SK-N-SH (cell line): ENCODE measurements around the gene TSPAN32. TPM values are rescaled to one million over a fixed set of nuclear protein-coding genes. Genes with fewer than 3 reads are reported as not detected.

Experiments used
- CTCF ChIA-PET: fragments of 300-600, 350-600 bp; formaldehyde crosslinking; extraction: SDS; loops from one replicate; lab custom pipeline; 2021; lab: Yijun Ruan, JAX
- POLR2A ChIA-PET: fragments of 350-600 bp; sonication (Branson Sonifier 250); formaldehyde crosslinking; extraction: SDS; loops from one replicate; lab custom pipeline; 2020; ENCODE audit warnings: antibody characterized with exemption, inconsistent platforms; lab: Yijun Ruan, JAX
- DNase-seq: peaks from one replicate; pipeline ENCODE4 v3.0.0; 2012
- H2AFZ ChIP-seq: fragments of 200-600 bp; sonication (generic); 2 replicates; pipeline ENCODE4 v1.8.1; 2016; ENCODE audit warnings: antibody characterized with exemption, mild to moderate bottlenecking, low read depth
- H3F3A ChIP-seq: fragments of 200-600 bp; sonication (generic); replicated peaks from 2 replicates; pipeline ENCODE3; 2016; ENCODE audit warnings: antibody characterized with exemption, mild to moderate bottlenecking; ENCODE audit not compliant: insufficient read depth
- H3K27ac ChIP-seq, 2 experiments: fragments of 200-500 bp in 1 of 2; fragments of 200-600 bp in 1 of 2; sonication (Bioruptor generic) in 1 of 2; sonication (generic), shearing (Covaris generic) in 1 of 2; 2 replicates each; pipeline versions ENCODE4 v1.5.1 to v1.6.1; 2014 to 2016; ENCODE audit warnings: low read depth in 2 of 2, inconsistent platforms in 1 of 2, low read length in 1 of 2, mild to moderate bottlenecking in 1 of 2, mixed read lengths in 1 of 2
- H3K27me3 ChIP-seq: fragments of 200-600 bp; sonication (generic), shearing (Covaris generic); 2 replicates; pipeline ENCODE4 v1.6.1; 2016; ENCODE audit warnings: mixed run types; ENCODE audit not compliant: insufficient read depth
- H3K36me3 ChIP-seq, 2 experiments: fragments of 200-500 bp in 1 of 2; fragments of 200-600 bp in 1 of 2; sonication (Bioruptor generic) in 1 of 2; sonication (generic) in 1 of 2; replicated peaks in 1 of 2; 2 replicates each; pipeline versions ENCODE3 to v1.5.1; 2014 to 2016; ENCODE audit warnings: low read length in 1 of 2, mild to moderate bottlenecking in 1 of 2; ENCODE audit not compliant: insufficient read depth in 2 of 2, control insufficient read depth in 1 of 2
- H3K4me1 ChIP-seq, 2 experiments: fragments of 200-500 bp in 1 of 2; fragments of 200-600 bp in 1 of 2; sonication (Bioruptor generic) in 1 of 2; sonication (generic), shearing (Covaris generic) in 1 of 2; 2 replicates each; pipeline versions ENCODE4 v1.5.1 to v1.6.1; 2014 to 2016; ENCODE audit warnings: low read depth in 1 of 2, low read length in 1 of 2, mixed run types in 1 of 2; ENCODE audit not compliant: insufficient read depth in 2 of 2, control insufficient read depth in 1 of 2
- H3K4me2 ChIP-seq: fragments of 200-600 bp; sonication (generic), shearing (Covaris generic); 2 replicates; pipeline ENCODE4 v1.6.1; 2017; ENCODE audit warnings: mixed run types
- H3K4me3 ChIP-seq, 2 experiments: fragments of 200-500 bp in 1 of 2; fragments of 200-600 bp in 1 of 2; sonication (Bioruptor generic) in 1 of 2; sonication (generic), shearing (Covaris generic) in 1 of 2; 2 replicates each; pipeline versions ENCODE4 v1.5.1 to v1.8.1; 2014 to 2016; ENCODE audit warnings: low read depth in 2 of 2, inconsistent platforms in 1 of 2, low read length in 1 of 2, mild to moderate bottlenecking in 1 of 2, mixed read lengths in 1 of 2, moderate library complexity in 1 of 2
- H3K79me2 ChIP-seq: fragments of 200-600 bp; sonication (generic); 2 replicates; pipeline ENCODE4 v1.8.1; 2017; ENCODE audit warnings: mild to moderate bottlenecking; ENCODE audit not compliant: insufficient read depth
- H3K9ac ChIP-seq: fragments of 200-600 bp; sonication (generic); 2 replicates; pipeline ENCODE4 v1.6.1; 2017; ENCODE audit warnings: mixed run types
- H3K9me2 ChIP-seq: fragments of 200-600 bp; sonication (generic); 2 replicates; pipeline ENCODE4 v1.6.1; 2017; ENCODE audit warnings: mixed run types
- H3K9me3 ChIP-seq: fragments of 200-600 bp; sonication (generic); 2 replicates; pipeline ENCODE4 v1.6.1; 2017; ENCODE audit warnings: mixed run types, mild to moderate bottlenecking, moderate library complexity
- H4K20me1 ChIP-seq: fragments of 200-600 bp; sonication (generic); 2 replicates; pipeline ENCODE4 v1.6.1; 2017; ENCODE audit warnings: mild to moderate bottlenecking, mixed run types; ENCODE audit not compliant: insufficient read depth
- CTCF ChIP-seq: fragments of 200-600 bp; sonication (generic); IDR thresholded peaks from 2 replicates; pipeline ENCODE4 v1.6.1; 2017; ENCODE audit warnings: antibody characterized with exemption, mild to moderate bottlenecking, moderate library complexity
- ELF1 ChIP-seq: IDR thresholded peaks from 2 replicates; pipeline ENCODE4 v1.4.0; 2012
- FOSL2 ChIP-seq: IDR thresholded peaks from 2 replicates; pipeline ENCODE4 v1.4.0; 2012; ENCODE audit warnings: low read depth, mild to moderate bottlenecking, moderate library complexity, borderline replicate concordance
- FOXJ3 ChIP-seq: sonication (generic); formaldehyde crosslinking; IDR thresholded peaks from 2 replicates; pipeline ENCODE4 v1.5.1; 2020; ENCODE audit warnings: mild to moderate bottlenecking, missing genetic modification reagents
- FOXM1 ChIP-seq: IDR thresholded peaks from 2 replicates; pipeline ENCODE4 v1.4.0; 2012; ENCODE audit warnings: low read depth, mild to moderate bottlenecking
- GABPA ChIP-seq: IDR thresholded peaks from 2 replicates; pipeline ENCODE4 v1.4.0; 2012; ENCODE audit warnings: low read depth, mild to moderate bottlenecking
- GATA2 ChIP-seq: sonication (generic); formaldehyde crosslinking; IDR thresholded peaks from 2 replicates; pipeline ENCODE4 v1.5.0; 2020; ENCODE audit warnings: mild to moderate bottlenecking, missing genetic modification reagents
- MEF2A ChIP-seq: IDR thresholded peaks from 2 replicates; pipeline ENCODE4 v1.4.0; 2012; ENCODE audit warnings: low read depth, borderline replicate concordance
- MXI1 ChIP-seq: IDR thresholded peaks from 2 replicates; pipeline ENCODE4 v1.6.1; 2012; ENCODE audit warnings: mild to moderate bottlenecking, low read depth, low read length, improper control_type of control experiment
- NFIC ChIP-seq: IDR thresholded peaks from 2 replicates; pipeline ENCODE4 v1.4.0; 2012; ENCODE audit warnings: borderline replicate concordance
- NRF1 ChIP-seq: IDR thresholded peaks from 2 replicates; pipeline ENCODE4 v1.6.1; 2012; ENCODE audit warnings: low read depth, mild to moderate bottlenecking, low read length
- SMC3 ChIP-seq: IDR thresholded peaks from 2 replicates; pipeline ENCODE4 v1.6.1; 2012; ENCODE audit warnings: low read depth, low read length, improper control_type of control experiment
- TAF1 ChIP-seq: IDR thresholded peaks from 2 replicates; pipeline ENCODE4 v1.6.1; 2012; ENCODE audit warnings: low read depth, mild to moderate bottlenecking, low read length, moderate library complexity, borderline replicate concordance
- TCF12 ChIP-seq: IDR thresholded peaks from 2 replicates; pipeline ENCODE4 v1.4.0; 2012
- USF1 ChIP-seq: IDR thresholded peaks from 2 replicates; pipeline ENCODE4 v1.4.0; 2012; ENCODE audit warnings: low read depth, borderline replicate concordance
- YY1 ChIP-seq: IDR thresholded peaks from 2 replicates; pipeline ENCODE4 v1.4.0; 2012; ENCODE audit warnings: low read depth, mild to moderate bottlenecking
- WGBS: methylation state at CpG from one replicate; pipeline ENCODE4 v1.1.6; 2017; ENCODE audit warnings: low lambda C conversion rate; 5-methylcytosine and 5-hydroxymethylcytosine counted together
- polyA plus RNA-seq, 3 experiments: library from polyadenylated mRNA; depleted of rRNA; stranded (reverse); fragments of >200 nt; gene quantifications; 2 replicates each; pipeline ENCODE4 v1.2.3, GENCODE V29; 2012
- TF ChIP-seq, protein P1 (sequence below): IDR thresholded peaks from 2 replicates; pipeline ENCODE4 v1.6.1; 2012; ENCODE audit warnings: mild to moderate bottlenecking, low read depth, low read length, moderate library complexity
- TF ChIP-seq, protein P2 (sequence below): fragments of 150-350 bp; IDR thresholded peaks from 2 replicates; pipeline ENCODE4 v1.6.1; 2016; ENCODE audit warnings: mild to moderate bottlenecking, low read depth, low read length

TSPAN32 gene
- polyA plus RNA-seq, 1 of the 3 experiments (the other 2 are of a cell fraction), result 0.12 TPM

DNA sequence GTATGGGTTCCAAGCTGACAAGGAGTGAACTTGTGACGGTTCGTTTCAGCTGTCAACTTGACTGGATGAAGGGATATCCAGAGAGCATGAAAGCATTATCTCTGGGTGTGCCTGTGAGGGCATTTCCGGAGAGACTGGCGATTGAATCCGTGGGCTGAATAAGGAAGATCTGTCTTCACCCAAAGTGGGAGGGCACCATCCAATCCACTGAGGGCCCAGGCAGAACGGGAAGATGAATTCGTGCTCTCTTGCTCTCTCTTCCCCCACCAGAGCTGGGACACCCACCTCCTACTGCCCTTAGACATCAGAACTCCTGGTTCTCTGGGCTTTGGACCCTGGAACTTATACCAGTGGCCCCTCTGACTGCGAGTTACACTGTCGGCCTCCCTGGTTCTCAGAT, 59.8 kb downstream of the TSPAN32 start:
- Histone ChIP-seq H3K9me2 (no peaks in the 10 kb centered on the region), H3K27me3 (no peaks in the 10 kb centered on the region), H3K36me3 (no peaks in the 10 kb centered on the region), H3K4me2 (no peak overlapping the region), H3K79me2 (no peaks in the 10 kb centered on the region), H3K27ac (no peak overlapping the region), H3K4me1 (peaks cover 0 to 5% of the 10 kb centered on the region in 2 experiments; a peak in 1 of 4 replicates), H3K4me3 (no peak overlapping the region), H3K9me3 (no peaks in the 10 kb centered on the region), H3K9ac (no peak overlapping the region), H4K20me1 (no peaks in the 10 kb centered on the region), H3F3A (no peaks in the 10 kb centered on the region), H2AFZ (no peak overlapping the region)
- TF ChIP-seq ELF1 (no peak), NFIC (no peak), FOXM1 (no peak), TAF1 (no peak), MXI1 (no peak), NRF1 (no peak), GABPA (no peak), TCF12 (no peak), GATA2 (no peak), MEF2A (no peak), FOSL2 (no peak), FOXJ3 (CRISPR knock-in tag) (no peak)
- TF ChIP-seq, protein P1, sequence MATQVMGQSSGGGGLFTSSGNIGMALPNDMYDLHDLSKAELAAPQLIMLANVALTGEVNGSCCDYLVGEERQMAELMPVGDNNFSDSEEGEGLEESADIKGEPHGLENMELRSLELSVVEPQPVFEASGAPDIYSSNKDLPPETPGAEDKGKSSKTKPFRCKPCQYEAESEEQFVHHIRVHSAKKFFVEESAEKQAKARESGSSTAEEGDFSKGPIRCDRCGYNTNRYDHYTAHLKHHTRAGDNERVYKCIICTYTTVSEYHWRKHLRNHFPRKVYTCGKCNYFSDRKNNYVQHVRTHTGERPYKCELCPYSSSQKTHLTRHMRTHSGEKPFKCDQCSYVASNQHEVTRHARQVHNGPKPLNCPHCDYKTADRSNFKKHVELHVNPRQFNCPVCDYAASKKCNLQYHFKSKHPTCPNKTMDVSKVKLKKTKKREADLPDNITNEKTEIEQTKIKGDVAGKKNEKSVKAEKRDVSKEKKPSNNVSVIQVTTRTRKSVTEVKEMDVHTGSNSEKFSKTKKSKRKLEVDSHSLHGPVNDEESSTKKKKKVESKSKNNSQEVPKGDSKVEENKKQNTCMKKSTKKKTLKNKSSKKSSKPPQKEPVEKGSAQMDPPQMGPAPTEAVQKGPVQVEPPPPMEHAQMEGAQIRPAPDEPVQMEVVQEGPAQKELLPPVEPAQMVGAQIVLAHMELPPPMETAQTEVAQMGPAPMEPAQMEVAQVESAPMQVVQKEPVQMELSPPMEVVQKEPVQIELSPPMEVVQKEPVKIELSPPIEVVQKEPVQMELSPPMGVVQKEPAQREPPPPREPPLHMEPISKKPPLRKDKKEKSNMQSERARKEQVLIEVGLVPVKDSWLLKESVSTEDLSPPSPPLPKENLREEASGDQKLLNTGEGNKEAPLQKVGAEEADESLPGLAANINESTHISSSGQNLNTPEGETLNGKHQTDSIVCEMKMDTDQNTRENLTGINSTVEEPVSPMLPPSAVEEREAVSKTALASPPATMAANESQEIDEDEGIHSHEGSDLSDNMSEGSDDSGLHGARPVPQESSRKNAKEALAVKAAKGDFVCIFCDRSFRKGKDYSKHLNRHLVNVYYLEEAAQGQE, result no peak
- TF ChIP-seq, protein P2, sequence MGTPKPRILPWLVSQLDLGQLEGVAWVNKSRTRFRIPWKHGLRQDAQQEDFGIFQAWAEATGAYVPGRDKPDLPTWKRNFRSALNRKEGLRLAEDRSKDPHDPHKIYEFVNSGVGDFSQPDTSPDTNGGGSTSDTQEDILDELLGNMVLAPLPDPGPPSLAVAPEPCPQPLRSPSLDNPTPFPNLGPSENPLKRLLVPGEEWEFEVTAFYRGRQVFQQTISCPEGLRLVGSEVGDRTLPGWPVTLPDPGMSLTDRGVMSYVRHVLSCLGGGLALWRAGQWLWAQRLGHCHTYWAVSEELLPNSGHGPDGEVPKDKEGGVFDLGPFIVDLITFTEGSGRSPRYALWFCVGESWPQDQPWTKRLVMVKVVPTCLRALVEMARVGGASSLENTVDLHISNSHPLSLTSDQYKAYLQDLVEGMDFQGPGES, result no peak
- 58% methylated on average over 8 of the region's 9 CpGs for WGBS
- ChIA-PET POLR2A (interaction anchor here (0.9 kb wide), 1 partner anchor 15 kb away, joined by 3 read pairs; no protein-coding TSS in a partner anchor), CTCF (no interaction called here)
- DNase-seq, result no peak

- H3K4me3 ChIP-seq, result no peak overlapping the region
- no peak overlapping the region for H3K4me2 ChIP-seq
- no peaks in the 10 kb centered on the region for H3K9me3 ChIP-seq
- POLR2A ChIA-PET, result interaction anchor here (0.7 to 1.2 kb wide), 2 partner anchors 14 to 39 kb away, joined by 3 to 4 read pairs; no protein-coding TSS in a partner anchor
- H3K27ac ChIP-seq, result no peak overlapping the region
- H2AFZ ChIP-seq, result no peak overlapping the region
- no peaks in the 10 kb centered on the region for H3F3A ChIP-seq
- no peaks in the 10 kb centered on the region for H3K27me3 ChIP-seq
- H3K9me2 ChIP-seq, result no peaks in the 10 kb centered on the region
- DNase-seq, result no peak
- H3K4me1 ChIP-seq, result peaks cover 0 to 6% of the 10 kb centered on the region in 2 experiments; a peak in 1 of 4 replicates
- H3K79me2 ChIP-seq, result no peaks in the 10 kb centered on the region
- WGBS, result 55% methylated on average over 7 of the region's 7 CpGs
- no peaks in the 10 kb centered on the region for H3K36me3 ChIP-seq
- no peak overlapping the region for H3K9ac ChIP-seq
- no peaks in the 10 kb centered on the region for H4K20me1 ChIP-seq
- CTCF ChIA-PET, result no interaction called here
- TF ChIP-seq YY1 (no peak), USF1 (no peak), MEF2A (no peak), MXI1 (no peak), CTCF (no peak), FOXM1 (no peak), SMC3 (no peak)
- TF ChIP-seq, protein P2, result no peak
These were observed 60.6 kb downstream of the TSPAN32 start for GRCh38 chr11:2362414-2362813.
